ENCODE data around the gene XAB2. TPM values are rescaled to one million over a fixed set of nuclear protein-coding genes. Genes with fewer than 3 reads are reported as not detected.

XAB2 gene
- polyA plus RNA-seq, 1 donor from 2014 or later, result 19.6 TPM

DNA sequence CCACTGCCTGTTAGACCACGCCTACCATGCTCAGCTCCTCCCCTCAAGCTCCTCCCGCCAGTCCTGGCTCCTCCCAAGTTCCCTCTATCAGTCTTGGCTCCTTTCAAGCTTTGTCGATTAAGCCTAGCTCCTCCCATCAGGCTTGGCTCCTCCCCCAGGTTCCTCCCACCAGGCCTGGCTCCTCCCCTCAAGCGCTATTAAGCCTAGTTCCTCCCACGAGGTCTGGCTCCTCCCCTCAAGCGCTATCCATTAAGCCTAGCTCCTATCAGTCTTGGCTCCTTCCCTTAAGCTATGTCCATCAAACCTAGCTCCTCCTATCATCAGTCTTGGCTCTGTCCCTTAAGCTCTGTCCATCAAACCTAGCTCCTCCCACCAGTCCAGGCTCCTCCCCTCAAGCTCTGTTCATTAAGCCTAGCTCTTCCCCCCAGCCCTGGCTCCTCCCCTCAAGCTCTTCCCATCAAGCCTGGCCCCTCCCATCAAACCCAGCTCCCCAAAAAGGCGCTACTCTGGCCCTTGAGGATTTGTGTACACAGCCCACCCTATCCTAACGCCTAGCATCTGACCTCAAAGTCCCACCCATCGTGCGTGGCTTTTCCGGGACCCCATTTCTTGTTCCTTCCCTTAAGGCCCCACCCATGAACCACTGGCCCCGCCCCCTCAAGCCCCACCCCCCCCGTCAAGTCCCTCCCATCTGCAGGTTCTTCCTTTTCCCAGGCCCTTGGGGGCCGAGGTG is 23.7 kb downstream of the XAB2 start:
- Histone ChIP-seq H3K9ac (ENCODE audit: low read length) (no peak overlapping the region), H3K27me3 (ENCODE audit: insufficient read depth, low read depth, low read length) (no peaks in the 10 kb centered on the region), H3K27ac (ENCODE audit: low read length) (no peak overlapping the region), H3K4me3 (ENCODE audit: low read length) (no peak overlapping the region), H2AFZ (ENCODE audit: low read depth, low read length) (no peak overlapping the region), H3K4me2 (ENCODE audit: low read length) (no peak overlapping the region), H3F3A (ENCODE audit: insufficient read depth, low read length, poor library complexity, severe bottlenecking) (no peaks in the 10 kb centered on the region), H3K9me2 (ENCODE audit: insufficient read depth, low read length) (no peaks in the 10 kb centered on the region), H4K20me1 (ENCODE audit: insufficient read depth) (no peaks in the 10 kb centered on the region), H3K9me3 (ENCODE audit: low read length) (no peaks in the 10 kb centered on the region), H3K79me2 (replicated peaks; ENCODE audit: insufficient read depth, low read length) (peaks cover 7% of the 10 kb centered on the region), H3K36me3 (ENCODE audit: insufficient read depth, low read length) (no peaks in the 10 kb centered on the region)
- TF ChIP-seq, protein P1, sequence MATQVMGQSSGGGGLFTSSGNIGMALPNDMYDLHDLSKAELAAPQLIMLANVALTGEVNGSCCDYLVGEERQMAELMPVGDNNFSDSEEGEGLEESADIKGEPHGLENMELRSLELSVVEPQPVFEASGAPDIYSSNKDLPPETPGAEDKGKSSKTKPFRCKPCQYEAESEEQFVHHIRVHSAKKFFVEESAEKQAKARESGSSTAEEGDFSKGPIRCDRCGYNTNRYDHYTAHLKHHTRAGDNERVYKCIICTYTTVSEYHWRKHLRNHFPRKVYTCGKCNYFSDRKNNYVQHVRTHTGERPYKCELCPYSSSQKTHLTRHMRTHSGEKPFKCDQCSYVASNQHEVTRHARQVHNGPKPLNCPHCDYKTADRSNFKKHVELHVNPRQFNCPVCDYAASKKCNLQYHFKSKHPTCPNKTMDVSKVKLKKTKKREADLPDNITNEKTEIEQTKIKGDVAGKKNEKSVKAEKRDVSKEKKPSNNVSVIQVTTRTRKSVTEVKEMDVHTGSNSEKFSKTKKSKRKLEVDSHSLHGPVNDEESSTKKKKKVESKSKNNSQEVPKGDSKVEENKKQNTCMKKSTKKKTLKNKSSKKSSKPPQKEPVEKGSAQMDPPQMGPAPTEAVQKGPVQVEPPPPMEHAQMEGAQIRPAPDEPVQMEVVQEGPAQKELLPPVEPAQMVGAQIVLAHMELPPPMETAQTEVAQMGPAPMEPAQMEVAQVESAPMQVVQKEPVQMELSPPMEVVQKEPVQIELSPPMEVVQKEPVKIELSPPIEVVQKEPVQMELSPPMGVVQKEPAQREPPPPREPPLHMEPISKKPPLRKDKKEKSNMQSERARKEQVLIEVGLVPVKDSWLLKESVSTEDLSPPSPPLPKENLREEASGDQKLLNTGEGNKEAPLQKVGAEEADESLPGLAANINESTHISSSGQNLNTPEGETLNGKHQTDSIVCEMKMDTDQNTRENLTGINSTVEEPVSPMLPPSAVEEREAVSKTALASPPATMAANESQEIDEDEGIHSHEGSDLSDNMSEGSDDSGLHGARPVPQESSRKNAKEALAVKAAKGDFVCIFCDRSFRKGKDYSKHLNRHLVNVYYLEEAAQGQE (IDR thresholded peaks at IDR 0.05; ENCODE audit: borderline replicate concordance), result no peak
- TF ChIP-seq RAD21 (conservative IDR thresholded peaks at IDR 0.05), result no peak
- TF ChIP-seq EP300 (conservative IDR thresholded peaks at IDR 0.05; ENCODE audit: poor library complexity, severe bottlenecking), result no peak
- TF ChIP-seq POLR2AphosphoS5 (IDR thresholded peaks at IDR 0.05), result no peak
- TF ChIP-seq EZH2 (IDR thresholded peaks at IDR 0.05; ENCODE audit: borderline replicate concordance, insufficient read depth, low read length, poor library complexity, severe bottlenecking), result no peak
- TF ChIP-seq TAF1 (IDR thresholded peaks at IDR 0.05; ENCODE audit: low read depth), result no peak
- no peak for TF ChIP-seq MXI1 (conservative IDR thresholded peaks at IDR 0.05; ENCODE audit: poor library complexity, severe bottlenecking)
- TF ChIP-seq SMC3 (conservative IDR thresholded peaks at IDR 0.05; ENCODE audit: poor library complexity), result no peak
- TF ChIP-seq, protein P2, sequence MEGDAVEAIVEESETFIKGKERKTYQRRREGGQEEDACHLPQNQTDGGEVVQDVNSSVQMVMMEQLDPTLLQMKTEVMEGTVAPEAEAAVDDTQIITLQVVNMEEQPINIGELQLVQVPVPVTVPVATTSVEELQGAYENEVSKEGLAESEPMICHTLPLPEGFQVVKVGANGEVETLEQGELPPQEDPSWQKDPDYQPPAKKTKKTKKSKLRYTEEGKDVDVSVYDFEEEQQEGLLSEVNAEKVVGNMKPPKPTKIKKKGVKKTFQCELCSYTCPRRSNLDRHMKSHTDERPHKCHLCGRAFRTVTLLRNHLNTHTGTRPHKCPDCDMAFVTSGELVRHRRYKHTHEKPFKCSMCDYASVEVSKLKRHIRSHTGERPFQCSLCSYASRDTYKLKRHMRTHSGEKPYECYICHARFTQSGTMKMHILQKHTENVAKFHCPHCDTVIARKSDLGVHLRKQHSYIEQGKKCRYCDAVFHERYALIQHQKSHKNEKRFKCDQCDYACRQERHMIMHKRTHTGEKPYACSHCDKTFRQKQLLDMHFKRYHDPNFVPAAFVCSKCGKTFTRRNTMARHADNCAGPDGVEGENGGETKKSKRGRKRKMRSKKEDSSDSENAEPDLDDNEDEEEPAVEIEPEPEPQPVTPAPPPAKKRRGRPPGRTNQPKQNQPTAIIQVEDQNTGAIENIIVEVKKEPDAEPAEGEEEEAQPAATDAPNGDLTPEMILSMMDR (IDR thresholded peaks at IDR 0.05; ENCODE audit: poor library complexity, severe bottlenecking), result no peak

DNA sequence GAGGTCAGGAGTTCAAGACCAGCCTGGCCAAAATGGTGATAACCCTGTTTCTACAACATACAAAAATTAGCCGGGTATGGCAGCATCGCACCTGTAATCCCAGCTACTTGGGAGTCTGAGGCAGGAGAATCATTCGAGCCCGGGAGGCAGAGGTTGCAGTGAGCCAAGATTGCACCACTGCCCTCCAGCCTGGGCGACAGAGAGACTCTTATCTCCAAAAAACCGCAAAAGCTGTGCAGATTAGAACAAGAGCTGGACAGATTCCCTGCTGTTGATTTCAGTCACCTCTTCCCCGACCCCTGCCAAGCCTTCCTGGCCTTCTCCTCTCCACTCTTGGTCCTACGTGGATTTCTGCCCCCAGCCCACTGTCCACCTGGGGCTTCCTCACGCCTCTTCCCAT is 25.4 kb downstream of the XAB2 start:
- TF ChIP-seq EP300 (conservative IDR thresholded peaks at IDR 0.05; ENCODE audit: poor library complexity, severe bottlenecking) (no peak), POLR2AphosphoS5 (IDR thresholded peaks at IDR 0.05) (no peak), MXI1 (conservative IDR thresholded peaks at IDR 0.05; ENCODE audit: poor library complexity, severe bottlenecking) (no peak), SMC3 (conservative IDR thresholded peaks at IDR 0.05; ENCODE audit: poor library complexity) (no peak), RAD21 (conservative IDR thresholded peaks at IDR 0.05) (no peak)
- no peaks in the 10 kb centered on the region for H4K20me1 ChIP-seq (ENCODE audit: insufficient read depth)
- H3K27ac ChIP-seq (ENCODE audit: low read length), result no peak overlapping the region
- no peak overlapping the region for H3K4me2 ChIP-seq (ENCODE audit: low read length)
- H3K9me3 ChIP-seq (ENCODE audit: low read length), result no peaks in the 10 kb centered on the region
- H3K27me3 ChIP-seq (ENCODE audit: insufficient read depth, low read depth, low read length), result no peaks in the 10 kb centered on the region
- H2AFZ ChIP-seq (ENCODE audit: low read depth, low read length), result no peak overlapping the region
- H3F3A ChIP-seq (ENCODE audit: insufficient read depth, low read length, poor library complexity, severe bottlenecking), result no peaks in the 10 kb centered on the region
- peaks cover 7% of the 10 kb centered on the region for H3K79me2 ChIP-seq (replicated peaks; ENCODE audit: insufficient read depth, low read length)
- H3K9me2 ChIP-seq (ENCODE audit: insufficient read depth, low read length), result no peaks in the 10 kb centered on the region
- H3K36me3 ChIP-seq (ENCODE audit: insufficient read depth, low read length), result no peaks in the 10 kb centered on the region
- no peak overlapping the region for H3K4me3 ChIP-seq (ENCODE audit: low read length)
- H3K9ac ChIP-seq (ENCODE audit: low read length), result no peak overlapping the region

All from neural cell (in vitro differentiated cells).